ENCODE measurements around the gene FBXO48. TPM values are rescaled to one million over a fixed set of nuclear protein-coding genes. Genes with fewer than 3 reads are reported as not detected.
"Not testable (repeated sequence)": the region's sequence is repeated elsewhere in the genome, so short reads cannot be mapped to it uniquely, and the experiment has no call there.

FBXO48 gene
- total and polyA plus RNA-seq, 2 of the 8 experiments (the other 6 are each of a cell fraction or from before 2014, with no cell fraction given): 1.1 to 1.5 TPM

DNA sequence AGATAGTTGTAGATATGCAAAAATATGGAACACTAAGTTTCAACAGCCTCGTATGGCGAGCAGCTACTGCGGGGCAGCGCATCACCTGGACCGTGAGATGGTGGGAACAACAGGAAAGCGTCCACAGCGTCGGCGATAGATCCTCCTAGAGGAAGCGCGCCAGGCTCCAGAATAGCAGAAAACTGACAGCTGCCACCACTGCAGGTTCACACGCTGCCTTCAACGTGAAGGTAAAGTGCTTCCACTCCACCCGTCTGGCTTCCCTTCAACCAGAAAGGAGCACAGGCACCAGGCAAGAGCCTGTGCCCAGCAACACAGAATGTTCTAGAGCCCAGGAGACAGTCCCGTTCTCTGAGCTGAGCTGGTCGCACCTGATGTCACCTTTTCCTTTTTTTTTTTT, 20.0 kb downstream of the FBXO48 start (continued):
- TF ChIP-seq NANOG (IDR thresholded peaks at IDR 0.05; ENCODE audit: insufficient read depth, low read depth, low read length, poor library complexity, severe bottlenecking) (no peak), SRF (IDR thresholded peaks at IDR 0.05; ENCODE audit: low read depth, low read length) (no peak), BCL11A (IDR thresholded peaks at IDR 0.05; ENCODE audit: low read depth in 2 of 2, low read length in 2 of 2) (no peak), GTF2F1 (IDR thresholded peaks at IDR 0.05; ENCODE audit: borderline replicate concordance, low read depth, low read length) (no peak)

DNA sequence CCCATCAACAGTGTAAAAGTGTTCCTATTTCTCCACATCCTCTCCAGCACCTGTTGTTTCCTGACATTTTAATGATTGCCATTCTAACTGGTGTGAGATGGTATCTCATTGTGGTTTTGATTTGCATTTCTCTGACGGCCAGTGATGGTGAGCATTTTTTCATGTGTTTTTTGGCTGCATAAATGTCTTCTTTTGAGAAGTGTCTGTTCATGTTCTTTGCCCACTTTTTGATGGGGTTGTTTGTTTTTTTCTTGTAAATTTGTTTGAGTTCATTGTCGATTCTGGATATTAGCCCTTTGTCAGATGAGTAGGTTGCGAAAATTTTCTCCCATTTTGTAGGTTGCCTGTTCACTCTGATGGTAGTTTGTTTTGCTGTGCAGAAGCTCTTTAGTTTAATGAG, 20.7 kb downstream of the FBXO48 start:
- H3K23me2 ChIP-seq (ENCODE audit: low read depth, low read length); H3K27me3 ChIP-seq (replicated peaks in 1 of 4; ENCODE audit: control insufficient read depth in 3 of 4, extremely low read depth in 1 of 4, insufficient read depth in 3 of 4, low read length in 3 of 4); H2BK15ac ChIP-seq (ENCODE audit: low read length); H3K9me3 ChIP-seq (ENCODE audit: insufficient read depth in 2 of 2, low read depth in 1 of 2, low read length in 1 of 2); H3K36me3 ChIP-seq (ENCODE audit: control insufficient read depth in 2 of 4, insufficient read depth in 4 of 4, low read length in 3 of 4); H3K14ac ChIP-seq (ENCODE audit: insufficient read length); CTCF ChIA-PET (ENCODE audit: partially characterized antibody); H3K18ac ChIP-seq (ENCODE audit: extremely low read depth, low read length); H4K5ac ChIP-seq (ENCODE audit: insufficient read length, low read depth, low read length); H4K91ac ChIP-seq (replicated peaks; ENCODE audit: insufficient read length, low read length); H2BK20ac ChIP-seq (ENCODE audit: low read length); H2AK5ac ChIP-seq (ENCODE audit: low read depth, low read length); H2BK12ac ChIP-seq (ENCODE audit: low read depth, low read length); H2AFZ ChIP-seq (ENCODE audit: low read length); POLR2A ChIA-PET (ENCODE audit: partially characterized antibody); H4K20me1 ChIP-seq (replicated peaks in 1 of 2; ENCODE audit: control insufficient read depth in 1 of 2, insufficient read depth in 2 of 2, low read length in 2 of 2); H3K79me1 ChIP-seq (ENCODE audit: low read depth, low read length); H3K56ac ChIP-seq (replicated peaks; ENCODE audit: insufficient read length, low read depth, low read length); DNase-seq (ENCODE audit: low read depth in 1 of 2, low spot score in 2 of 2); H3K4me3 ChIP-seq (ENCODE audit: extremely low read depth in 1 of 4, insufficient read depth in 2 of 4, low read depth in 3 of 4, low read length in 4 of 4); H3K4ac ChIP-seq (replicated peaks; ENCODE audit: insufficient read length, low read depth, low read length); FAIRE-seq; H3K4me2 ChIP-seq (ENCODE audit: insufficient read depth in 1 of 2, low read depth in 2 of 2, low read length in 2 of 2); H3K23ac ChIP-seq (ENCODE audit: insufficient read length); H2BK120ac ChIP-seq (replicated peaks; ENCODE audit: low read depth, low read length); H2BK5ac ChIP-seq (ENCODE audit: low read depth, low read length); H3K79me2 ChIP-seq (ENCODE audit: control insufficient read depth in 1 of 2, insufficient read depth in 2 of 2, low read length in 2 of 2); H4K8ac ChIP-seq (ENCODE audit: extremely low read depth, insufficient read depth, low read length); H3K4me1 ChIP-seq (replicated peaks in 1 of 4; ENCODE audit: control insufficient read depth in 3 of 4, insufficient read depth in 4 of 4, low read length in 3 of 4); H3K9ac ChIP-seq (replicated peaks in 1 of 4; ENCODE audit: extremely low read depth in 1 of 4, low read depth in 3 of 4, low read length in 3 of 4); H3K27ac ChIP-seq (ENCODE audit: low read depth, low read length): not testable (repeated sequence)
- WGBS, 2 experiments (ENCODE audit: extremely low coverage in 1 of 2, insufficient coverage in 1 of 2, insufficient read length in 1 of 2, insufficient replicate concordance in 2 of 2, low coverage in 1 of 2, low lambda C conversion rate in 2 of 2, missing lambda C conversion rate in 1 of 2): 95% methylated on average over 3 of the region's 3 CpGs; no CpG with 5 or more reads in 1 of the 2 experiments
